Neural cell (in vitro differentiated cells): ENCODE data around the gene CCDC159. TPM values are rescaled to one million over a fixed set of nuclear protein-coding genes. Genes with fewer than 3 reads are reported as not detected.
A peak's percentile ranks its signal among the peaks of the same experiment; 100 is the strongest.

Experiments
- H2AFZ ChIP-seq: fragments of 200-600, 300-800 bp; sonication (generic), shearing (Covaris generic); 2 replicates; pipeline ENCODE4 v1.6.0; 2014; ENCODE audit warnings: low read depth, mild to moderate bottlenecking, antibody characterized with exemption, low read length, moderate library complexity
- H3F3A ChIP-seq: fragments of 200-600 bp; shearing (Covaris generic); 2 replicates; pipeline ENCODE4 v1.6.1; 2016; ENCODE audit warnings: mild to moderate bottlenecking, moderate library complexity, mixed read lengths, antibody characterized with exemption, low read length; ENCODE audit not compliant: insufficient read depth, poor library complexity, severe bottlenecking
- H3K27ac ChIP-seq: fragments of 200-600, 300-800 bp; sonication (generic), shearing (Covaris generic); 2 replicates; pipeline ENCODE4 v1.5.1; 2014; ENCODE audit warnings: mild to moderate bottlenecking, low read length, moderate library complexity
- H3K27me3 ChIP-seq: fragments of 300-800, 200-600 bp; sonication (generic), shearing (Covaris generic); 2 replicates; pipeline ENCODE4 v1.6.0; 2014; ENCODE audit warnings: mild to moderate bottlenecking, low read depth, low read length, moderate library complexity; ENCODE audit not compliant: insufficient read depth
- H3K36me3 ChIP-seq: fragments of 300-800, 200-600 bp; sonication (generic), shearing (Covaris generic); 2 replicates; pipeline ENCODE4 v1.5.1; 2014; ENCODE audit warnings: mild to moderate bottlenecking, antibody characterized with exemption, low read length, moderate library complexity; ENCODE audit not compliant: insufficient read depth
- H3K4me2 ChIP-seq: fragments of 300-800, 200-600 bp; sonication (generic), shearing (Covaris generic); 2 replicates; pipeline ENCODE4 v1.6.0; 2014; ENCODE audit warnings: mild to moderate bottlenecking, low read length
- H3K4me3 ChIP-seq: fragments of 300-800, 200-600 bp; sonication (generic), shearing (Covaris generic); 2 replicates; pipeline ENCODE4 v1.5.1; 2014; ENCODE audit warnings: mild to moderate bottlenecking, low read length, moderate library complexity
- H3K79me2 ChIP-seq: fragments of 200-600 bp; shearing (Covaris generic); replicated peaks from 2 replicates; pipeline ENCODE4 v1.6.0; 2014; ENCODE audit warnings: mild to moderate bottlenecking, low read length, moderate library complexity; ENCODE audit not compliant: insufficient read depth
- H3K9ac ChIP-seq: fragments of 300-800, 200-600 bp; sonication (generic), shearing (Covaris generic); 2 replicates; pipeline ENCODE4 v1.6.1; 2016; ENCODE audit warnings: mild to moderate bottlenecking, low read length, mixed read lengths
- H3K9me2 ChIP-seq: fragments of 200-600 bp; shearing (Covaris generic); 2 replicates; pipeline ENCODE4 v1.6.1; 2016; ENCODE audit warnings: mild to moderate bottlenecking, low read length, mixed read lengths; ENCODE audit not compliant: insufficient read depth
- H3K9me3 ChIP-seq: fragments of 200-600, 300-800 bp; sonication (generic), shearing (Covaris generic); 2 replicates; pipeline ENCODE4 v1.6.1; 2016; ENCODE audit warnings: mild to moderate bottlenecking, mixed run types, low read length, moderate library complexity, mixed read lengths
- H4K20me1 ChIP-seq: fragments of 200-600 bp; shearing (Covaris generic); 2 replicates; pipeline ENCODE4 v1.6.1; 2016; ENCODE audit warnings: mild to moderate bottlenecking, mixed run types; ENCODE audit not compliant: insufficient read depth
- EP300 ChIP-seq: fragments of 450-650 bp; conservative IDR thresholded peaks from 2 replicates; pipeline ENCODE4 v1.6.1; 2014; ENCODE audit warnings: antibody characterized with exemption, mild to moderate bottlenecking, moderate library complexity; ENCODE audit not compliant: poor library complexity, severe bottlenecking
- EZH2 ChIP-seq: fragments of 200-600, 300-800 bp; shearing (Covaris generic), sonication (generic); IDR thresholded peaks from 2 replicates; pipeline ENCODE4 v1.6.1; 2014; ENCODE audit warnings: antibody characterized with exemption, low read length, borderline replicate concordance, mild to moderate bottlenecking; ENCODE audit not compliant: insufficient read depth, poor library complexity, severe bottlenecking
- MXI1 ChIP-seq: fragments of 450-650 bp; conservative IDR thresholded peaks from 2 replicates; pipeline ENCODE4 v1.6.1; 2014; ENCODE audit warnings: antibody characterized with exemption, mild to moderate bottlenecking; ENCODE audit not compliant: poor library complexity, severe bottlenecking
- POLR2AphosphoS5 ChIP-seq: IDR thresholded peaks from 2 replicates; pipeline ENCODE4 v1.6.1; 2012
- RAD21 ChIP-seq: fragments of 450-650 bp; conservative IDR thresholded peaks from 2 replicates; pipeline ENCODE4 v1.6.1; 2014; ENCODE audit warnings: antibody characterized with exemption, mild to moderate bottlenecking, moderate library complexity
- SMC3 ChIP-seq: fragments of 450-650 bp; conservative IDR thresholded peaks from 2 replicates; pipeline ENCODE4 v1.6.1; 2014; ENCODE audit warnings: antibody characterized with exemption, mild to moderate bottlenecking, moderate library complexity; ENCODE audit not compliant: poor library complexity
- TAF1 ChIP-seq: IDR thresholded peaks from 2 replicates; pipeline ENCODE4 v1.6.1; 2012; ENCODE audit warnings: low read depth
- polyA plus RNA-seq: library from polyadenylated mRNA; depleted of rRNA; stranded (reverse); fragments of >200 nt; gene quantifications from 2 replicates; pipeline ENCODE4 v1.2.3, GENCODE V29; 2014
- TF ChIP-seq, protein P1 (sequence below): IDR thresholded peaks from 2 replicates; pipeline ENCODE4 v1.6.1; 2012; ENCODE audit warnings: borderline replicate concordance
- TF ChIP-seq, protein P2 (sequence below): fragments of 450-650 bp; IDR thresholded peaks from 2 replicates; pipeline ENCODE4 v1.5.1; 2014; ENCODE audit warnings: antibody characterized with exemption, mild to moderate bottlenecking, moderate library complexity; ENCODE audit not compliant: poor library complexity, severe bottlenecking

Gene CCDC159
- polyA plus RNA-seq, 1 donor from 2014 or later = 2.4 TPM

DNA sequence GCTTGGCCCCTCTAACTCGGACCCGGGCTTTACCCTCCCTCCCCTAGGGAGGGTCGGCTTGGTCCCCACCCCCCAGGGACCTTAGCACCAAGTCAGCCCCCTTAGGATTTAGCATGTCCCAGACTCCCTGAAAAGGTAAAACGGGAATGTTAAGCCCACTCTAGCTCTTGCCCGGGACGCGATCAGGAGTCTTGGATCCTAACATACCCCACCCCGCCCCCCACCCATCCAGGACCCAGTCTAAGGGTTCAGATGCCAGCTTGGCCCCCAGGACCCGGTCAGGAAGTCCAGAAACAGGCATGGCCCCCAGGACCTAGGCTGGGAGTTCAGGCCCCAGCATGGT is 37.4 kb downstream of the CCDC159 start:
- TF ChIP-seq SMC3 (no peak), RAD21 (no peak), MXI1 (no peak), EZH2 (no peak), TAF1 (no peak)
- TF ChIP-seq, protein P1, sequence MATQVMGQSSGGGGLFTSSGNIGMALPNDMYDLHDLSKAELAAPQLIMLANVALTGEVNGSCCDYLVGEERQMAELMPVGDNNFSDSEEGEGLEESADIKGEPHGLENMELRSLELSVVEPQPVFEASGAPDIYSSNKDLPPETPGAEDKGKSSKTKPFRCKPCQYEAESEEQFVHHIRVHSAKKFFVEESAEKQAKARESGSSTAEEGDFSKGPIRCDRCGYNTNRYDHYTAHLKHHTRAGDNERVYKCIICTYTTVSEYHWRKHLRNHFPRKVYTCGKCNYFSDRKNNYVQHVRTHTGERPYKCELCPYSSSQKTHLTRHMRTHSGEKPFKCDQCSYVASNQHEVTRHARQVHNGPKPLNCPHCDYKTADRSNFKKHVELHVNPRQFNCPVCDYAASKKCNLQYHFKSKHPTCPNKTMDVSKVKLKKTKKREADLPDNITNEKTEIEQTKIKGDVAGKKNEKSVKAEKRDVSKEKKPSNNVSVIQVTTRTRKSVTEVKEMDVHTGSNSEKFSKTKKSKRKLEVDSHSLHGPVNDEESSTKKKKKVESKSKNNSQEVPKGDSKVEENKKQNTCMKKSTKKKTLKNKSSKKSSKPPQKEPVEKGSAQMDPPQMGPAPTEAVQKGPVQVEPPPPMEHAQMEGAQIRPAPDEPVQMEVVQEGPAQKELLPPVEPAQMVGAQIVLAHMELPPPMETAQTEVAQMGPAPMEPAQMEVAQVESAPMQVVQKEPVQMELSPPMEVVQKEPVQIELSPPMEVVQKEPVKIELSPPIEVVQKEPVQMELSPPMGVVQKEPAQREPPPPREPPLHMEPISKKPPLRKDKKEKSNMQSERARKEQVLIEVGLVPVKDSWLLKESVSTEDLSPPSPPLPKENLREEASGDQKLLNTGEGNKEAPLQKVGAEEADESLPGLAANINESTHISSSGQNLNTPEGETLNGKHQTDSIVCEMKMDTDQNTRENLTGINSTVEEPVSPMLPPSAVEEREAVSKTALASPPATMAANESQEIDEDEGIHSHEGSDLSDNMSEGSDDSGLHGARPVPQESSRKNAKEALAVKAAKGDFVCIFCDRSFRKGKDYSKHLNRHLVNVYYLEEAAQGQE = no peak
- TF ChIP-seq, protein P2, sequence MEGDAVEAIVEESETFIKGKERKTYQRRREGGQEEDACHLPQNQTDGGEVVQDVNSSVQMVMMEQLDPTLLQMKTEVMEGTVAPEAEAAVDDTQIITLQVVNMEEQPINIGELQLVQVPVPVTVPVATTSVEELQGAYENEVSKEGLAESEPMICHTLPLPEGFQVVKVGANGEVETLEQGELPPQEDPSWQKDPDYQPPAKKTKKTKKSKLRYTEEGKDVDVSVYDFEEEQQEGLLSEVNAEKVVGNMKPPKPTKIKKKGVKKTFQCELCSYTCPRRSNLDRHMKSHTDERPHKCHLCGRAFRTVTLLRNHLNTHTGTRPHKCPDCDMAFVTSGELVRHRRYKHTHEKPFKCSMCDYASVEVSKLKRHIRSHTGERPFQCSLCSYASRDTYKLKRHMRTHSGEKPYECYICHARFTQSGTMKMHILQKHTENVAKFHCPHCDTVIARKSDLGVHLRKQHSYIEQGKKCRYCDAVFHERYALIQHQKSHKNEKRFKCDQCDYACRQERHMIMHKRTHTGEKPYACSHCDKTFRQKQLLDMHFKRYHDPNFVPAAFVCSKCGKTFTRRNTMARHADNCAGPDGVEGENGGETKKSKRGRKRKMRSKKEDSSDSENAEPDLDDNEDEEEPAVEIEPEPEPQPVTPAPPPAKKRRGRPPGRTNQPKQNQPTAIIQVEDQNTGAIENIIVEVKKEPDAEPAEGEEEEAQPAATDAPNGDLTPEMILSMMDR = no peak
- H3K27ac ChIP-seq = no peak overlapping the region
- peak overlapping the region; percentile 55 for H3K4me3 ChIP-seq
- no peak overlapping the region for H3K4me2 ChIP-seq
- no peaks in the 10 kb centered on the region for H3K36me3 ChIP-seq
- no peaks in the 10 kb centered on the region for H3K79me2 ChIP-seq
- H2AFZ ChIP-seq = no peak overlapping the region
- no peaks in the 10 kb centered on the region for H4K20me1 ChIP-seq
- H3F3A ChIP-seq = no peaks in the 10 kb centered on the region
- H3K9me3 ChIP-seq = no peaks in the 10 kb centered on the region
- H3K9ac ChIP-seq = no peak overlapping the region
- H3K27me3 ChIP-seq = peaks cover 24% of the 10 kb centered on the region
- no peaks in the 10 kb centered on the region for H3K9me2 ChIP-seq

DNA sequence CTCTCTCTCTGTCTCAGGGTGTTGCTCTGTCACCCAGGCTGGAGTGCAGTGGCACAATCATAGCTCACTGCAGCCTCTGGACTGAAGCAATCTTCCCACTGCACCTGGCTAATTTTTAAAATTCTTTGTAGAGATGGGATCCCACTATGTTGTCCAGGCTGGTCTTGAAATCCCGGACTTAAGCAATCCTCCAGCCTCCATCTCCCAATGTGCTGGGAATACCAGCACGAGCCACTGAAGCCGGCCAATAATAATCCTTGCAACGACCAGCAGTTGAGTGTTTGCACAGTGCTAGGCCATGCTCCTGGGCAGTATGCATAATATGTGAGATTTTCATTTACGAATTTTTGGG is 38.4 kb downstream of the CCDC159 start:
- Histone ChIP-seq H3K27me3 (peaks cover 24% of the 10 kb centered on the region), H3K4me3 (no peak overlapping the region), H3K9me3 (no peaks in the 10 kb centered on the region), H3K4me2 (no peak overlapping the region), H3K79me2 (no peaks in the 10 kb centered on the region), H4K20me1 (no peaks in the 10 kb centered on the region), H3F3A (no peaks in the 10 kb centered on the region), H3K36me3 (no peaks in the 10 kb centered on the region), H3K27ac (no peak overlapping the region), H3K9ac (no peak overlapping the region), H3K9me2 (no peaks in the 10 kb centered on the region), H2AFZ (no peak overlapping the region)
- TF ChIP-seq EZH2 (no peak), EP300 (no peak), TAF1 (no peak), RAD21 (no peak), POLR2AphosphoS5 (no peak), MXI1 (no peak), SMC3 (no peak)
- TF ChIP-seq, protein P1 = no peak
- TF ChIP-seq, protein P2 = no peak
